HG03439 (cell line): ENCODE data around the gene MBP.

ENCODE experiments used
- ATAC-seq: cut with Tn5 transposase; IDR thresholded peaks from one replicate; pipeline ENCODE4 v1.9.1; 2021; ENCODE audit warnings: mild to moderate bottlenecking, moderate library complexity; ENCODE audit not compliant: unreplicated experiment

MBP gene

GRCh38 chr18:76931171-76931570 lies 201.4 kb downstream of the MBP start:
- no peak for ATAC-seq
